ENCODE data around the gene TCF4.

The TCF4 gene

DNA sequence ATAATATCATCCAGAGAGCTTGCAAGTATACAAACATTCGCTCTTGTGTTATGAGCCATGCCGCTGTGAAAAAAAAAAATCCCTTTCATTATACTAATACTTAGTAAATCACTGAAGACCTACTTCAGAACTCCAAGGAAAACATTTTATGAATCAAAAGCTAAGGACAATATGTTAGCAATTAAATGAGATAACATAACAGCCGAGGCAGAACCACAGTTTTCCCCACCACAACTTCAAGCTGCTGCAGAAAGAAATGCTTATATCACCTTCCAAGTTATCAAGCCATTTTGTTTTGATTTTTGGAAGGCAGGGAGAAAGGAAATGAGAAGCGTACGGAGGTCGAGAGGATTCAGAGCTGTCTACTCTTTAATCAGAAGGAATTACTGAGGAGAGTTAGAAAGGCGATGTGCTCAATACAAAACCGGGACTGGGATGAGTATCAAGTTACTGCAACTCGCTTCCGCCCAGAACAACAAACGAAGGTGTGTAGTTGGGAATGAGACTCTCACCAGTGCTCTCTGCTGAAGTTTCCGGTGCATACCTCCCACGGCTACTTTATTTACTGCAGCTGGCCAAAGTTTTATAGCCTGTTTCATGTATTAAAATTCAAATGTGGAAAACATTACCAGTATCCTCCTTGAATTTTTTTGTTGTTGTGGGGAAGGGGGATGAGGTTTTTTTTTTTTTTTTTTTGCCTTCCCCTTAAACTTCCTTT is 336.6 kb downstream of the TCF4 start:
- DNase-seq: no peak

DNA sequence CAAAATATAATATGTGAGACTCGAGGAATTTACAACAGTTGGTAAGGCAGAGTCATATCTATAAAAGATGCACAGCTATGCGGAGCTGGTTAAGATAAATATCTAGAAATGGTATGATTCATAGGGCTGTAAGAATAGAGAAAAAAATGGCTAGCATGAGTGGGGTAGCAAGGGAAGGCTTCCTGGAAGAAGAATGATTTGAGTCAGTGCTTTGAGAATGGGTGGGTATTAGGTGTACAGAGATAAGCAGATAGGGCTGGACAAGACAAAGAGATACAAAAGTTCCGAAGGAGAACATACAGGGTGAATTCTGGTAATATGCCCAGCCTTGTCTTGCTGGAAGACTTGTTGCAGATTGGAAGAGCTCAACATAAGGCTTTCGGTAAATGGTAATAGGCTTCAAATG is 337.2 kb downstream of the TCF4 start:
- no peak for DNase-seq

DNA sequence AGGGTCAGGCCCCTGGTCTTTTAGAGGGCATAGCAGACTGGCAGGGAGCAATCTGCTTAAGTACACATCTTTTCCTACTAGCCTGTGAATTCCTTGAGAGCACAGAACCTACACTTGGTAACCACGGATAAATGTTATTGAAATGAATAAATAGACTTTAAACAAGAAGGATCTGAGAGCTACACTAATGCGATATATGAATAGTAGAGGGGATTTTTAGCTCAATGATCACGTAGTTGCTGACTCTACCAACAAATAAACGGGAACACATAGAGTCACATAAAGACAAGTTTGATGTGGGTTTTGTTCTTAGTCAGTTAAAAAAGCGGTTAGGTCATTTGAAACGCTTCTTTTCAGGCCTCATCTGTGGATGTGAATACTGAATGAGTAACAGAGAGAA is 338.4 kb downstream of the TCF4 start:
- no peak for DNase-seq

DNA sequence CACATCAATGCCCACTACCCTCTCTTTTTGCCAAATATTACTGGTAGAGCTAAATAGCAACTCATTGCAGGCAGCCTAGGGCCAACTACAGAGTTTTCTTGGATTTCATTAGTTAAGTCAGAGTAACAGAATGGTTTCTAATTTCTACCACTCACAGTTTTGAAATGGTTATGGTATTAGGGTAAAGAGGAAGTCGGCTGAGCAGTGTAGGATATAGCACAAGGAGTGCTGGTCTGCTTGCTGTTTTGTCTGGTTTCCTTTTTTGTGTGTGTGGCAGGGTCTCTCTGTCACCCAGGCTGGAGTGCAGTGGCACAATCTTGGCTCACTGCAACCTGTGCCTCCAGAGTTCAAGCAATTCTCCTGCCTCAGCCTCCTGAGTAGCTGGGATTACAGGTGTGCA is 339.5 kb downstream of the TCF4 start:
- DNase-seq: no peak

DNA sequence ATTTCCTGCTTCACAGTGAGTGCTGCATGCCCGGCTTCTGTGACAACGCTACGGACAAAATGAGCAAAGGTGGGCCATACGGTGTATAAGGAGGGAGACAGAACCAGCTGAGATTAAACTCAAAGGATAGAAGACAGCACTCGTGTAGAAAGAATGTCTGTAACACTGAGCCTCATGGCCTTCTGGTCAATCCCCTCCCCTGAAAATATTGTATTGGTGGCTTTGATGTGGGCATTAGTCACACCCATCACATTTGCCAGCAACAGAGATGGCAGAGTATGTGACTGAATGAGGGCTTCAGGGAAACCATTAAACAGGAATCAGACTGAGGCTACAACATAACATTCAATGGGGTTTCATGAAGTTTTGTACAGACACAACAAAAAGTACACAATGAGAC is 341.0 kb downstream of the TCF4 start:
- no peak for DNase-seq

DNA sequence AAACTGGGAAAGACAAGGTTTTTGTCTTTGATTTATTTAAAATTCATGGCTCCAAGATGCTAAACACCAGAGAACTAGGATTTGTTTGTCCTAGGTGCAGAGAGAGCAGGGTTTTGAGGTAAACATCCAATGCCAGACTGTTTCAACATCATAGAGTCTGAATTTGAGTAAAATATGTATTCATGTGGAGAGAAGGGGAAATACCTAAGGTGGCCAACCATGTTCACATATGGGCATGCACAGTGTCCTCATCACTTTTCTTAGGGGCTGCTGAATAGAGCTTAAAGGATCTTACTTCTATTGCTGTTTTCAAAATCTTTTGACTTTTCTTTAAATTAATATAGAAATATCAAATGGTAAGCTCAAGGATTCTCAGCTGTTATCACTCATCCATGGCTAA is 341.7 kb downstream of the TCF4 start:
- DNase-seq: no peak

DNA sequence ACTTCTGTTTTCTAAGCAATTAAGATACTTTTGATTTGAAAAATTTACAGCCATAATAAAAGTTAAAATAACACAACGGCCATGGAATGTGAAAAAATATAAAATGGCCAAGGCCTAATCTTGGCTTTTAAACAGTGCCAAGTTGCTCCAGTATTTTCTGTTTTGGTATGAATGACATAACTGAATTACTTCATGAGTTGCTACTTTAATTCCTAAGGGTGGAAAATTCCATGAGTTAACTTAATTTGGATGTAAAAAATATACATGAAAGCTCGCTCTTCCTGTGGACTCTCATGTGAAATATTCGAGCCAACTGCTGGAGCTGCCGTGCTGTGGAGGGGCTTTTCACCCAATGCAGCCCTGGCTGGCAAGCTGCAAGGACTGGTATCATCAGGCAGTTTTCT is 342.8 kb downstream of the TCF4 start:
- no peak for DNase-seq

DNA sequence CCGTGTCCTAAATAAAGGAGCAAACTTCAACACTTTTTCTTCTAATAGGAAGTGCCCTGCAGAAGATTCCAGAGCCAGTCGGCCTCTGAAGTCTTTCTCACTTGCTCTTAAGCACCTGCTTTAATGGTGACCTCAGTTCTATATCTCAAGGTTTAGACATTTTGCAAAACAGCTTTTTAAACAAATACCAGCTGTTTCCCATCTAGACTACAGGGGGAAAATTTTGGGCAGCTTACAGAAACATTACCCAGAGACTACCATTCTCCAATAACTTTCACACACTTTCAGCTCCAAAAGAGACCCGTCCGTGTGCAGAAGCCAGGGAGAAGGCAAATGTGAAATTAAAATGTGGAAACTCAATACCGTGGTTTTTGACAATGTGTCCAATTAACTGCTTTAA is 343.4 kb downstream of the TCF4 start:
- DNase-seq: no peak

DNA sequence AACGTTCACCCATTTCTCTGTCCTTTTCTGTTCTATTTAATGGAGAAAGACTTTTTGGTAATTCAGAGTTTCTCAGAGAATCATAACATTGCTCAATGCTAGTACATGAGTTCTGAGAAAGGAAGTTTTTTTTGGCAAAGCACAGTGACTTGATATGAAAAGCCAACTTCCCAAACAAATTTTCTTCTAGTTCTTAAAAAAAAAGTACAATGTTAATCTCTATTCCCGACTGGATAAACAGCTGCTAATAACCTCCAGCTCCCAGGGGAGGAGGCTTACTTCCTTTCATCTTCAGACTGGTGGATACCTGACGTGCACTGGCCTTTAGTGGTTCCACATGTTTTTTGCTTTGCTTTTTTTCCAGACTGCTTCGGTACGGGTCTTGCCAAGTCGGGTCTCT is 344.1 kb downstream of the TCF4 start:
- no peak for DNase-seq

DNA sequence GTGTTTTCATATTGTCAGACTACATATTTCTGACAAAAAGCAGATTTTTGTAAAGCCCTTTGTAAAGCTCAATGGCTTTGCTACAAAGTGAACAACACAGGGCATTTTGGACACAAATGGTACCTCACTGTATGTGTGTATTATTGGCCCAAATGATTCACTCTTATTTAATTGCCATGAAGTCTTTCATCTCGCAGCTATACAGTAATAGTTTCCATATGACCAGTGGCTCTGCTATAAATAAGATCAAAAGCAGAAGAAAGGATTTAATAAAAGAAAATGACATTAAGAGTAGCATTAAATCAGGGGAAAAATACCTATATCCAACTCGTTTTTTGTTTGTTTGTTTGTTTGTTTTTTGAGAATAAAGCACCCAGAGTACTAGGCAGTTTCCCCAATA is 344.7 kb downstream of the TCF4 start:
- DNase-seq: no peak

DNA sequence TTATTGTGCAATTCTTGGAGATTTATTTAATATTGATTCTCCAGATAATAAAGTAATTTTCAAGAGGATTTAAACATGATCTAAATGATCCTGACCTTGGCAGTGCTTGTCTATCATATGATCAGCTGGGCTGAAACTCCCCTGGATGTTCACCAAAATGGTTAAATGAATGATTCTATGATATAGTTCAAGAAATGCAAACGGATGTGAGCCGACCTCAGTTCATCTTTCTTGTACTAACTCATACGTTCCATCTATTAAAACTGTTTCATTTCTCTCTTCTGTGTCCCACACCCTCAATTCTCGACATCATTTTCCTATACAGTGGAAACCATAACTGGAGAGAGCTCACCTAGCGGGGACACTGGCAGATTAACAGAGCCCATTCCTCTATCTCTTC is 347.0 kb downstream of the TCF4 start:
- DNase-seq: no peak

DNA sequence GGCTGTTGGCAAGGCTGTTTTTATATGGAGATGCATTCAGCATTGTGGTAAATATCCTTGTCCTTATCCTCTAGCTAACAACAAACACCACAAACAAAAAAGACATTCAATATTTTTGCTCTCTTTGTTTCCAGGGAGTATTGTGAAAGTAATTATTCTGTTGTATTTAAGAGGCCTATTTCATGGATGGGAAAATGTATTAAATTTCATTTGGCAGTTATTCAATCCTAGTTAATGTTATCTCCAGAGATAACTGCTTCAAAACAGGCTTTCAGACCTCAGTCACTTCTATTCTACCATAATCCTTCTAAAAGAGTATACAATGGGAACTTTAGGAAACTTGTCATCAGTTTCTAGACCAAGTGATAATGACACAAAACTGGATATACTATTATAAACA is 348.3 kb downstream of the TCF4 start:
- no peak for DNase-seq

DNA sequence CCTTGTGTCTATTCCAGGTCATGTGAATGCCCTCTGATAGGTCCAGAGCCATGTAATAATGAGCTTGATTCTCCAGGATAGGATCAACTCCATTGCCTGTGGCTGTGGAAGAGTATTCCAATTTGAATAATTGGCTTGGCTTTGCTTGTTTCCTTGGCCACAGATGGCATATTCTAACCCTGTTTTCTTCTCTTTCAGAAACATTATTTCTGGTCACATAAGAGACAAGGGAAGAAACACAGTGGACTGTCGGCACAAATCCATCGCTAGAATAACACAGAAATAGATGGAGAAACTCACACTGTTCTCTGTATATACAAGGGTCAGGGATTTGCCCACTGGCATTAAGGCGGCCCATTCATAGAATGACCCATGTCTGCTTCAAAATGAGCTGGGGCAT is 350.3 kb downstream of the TCF4 start:
- no peak for DNase-seq

DNA sequence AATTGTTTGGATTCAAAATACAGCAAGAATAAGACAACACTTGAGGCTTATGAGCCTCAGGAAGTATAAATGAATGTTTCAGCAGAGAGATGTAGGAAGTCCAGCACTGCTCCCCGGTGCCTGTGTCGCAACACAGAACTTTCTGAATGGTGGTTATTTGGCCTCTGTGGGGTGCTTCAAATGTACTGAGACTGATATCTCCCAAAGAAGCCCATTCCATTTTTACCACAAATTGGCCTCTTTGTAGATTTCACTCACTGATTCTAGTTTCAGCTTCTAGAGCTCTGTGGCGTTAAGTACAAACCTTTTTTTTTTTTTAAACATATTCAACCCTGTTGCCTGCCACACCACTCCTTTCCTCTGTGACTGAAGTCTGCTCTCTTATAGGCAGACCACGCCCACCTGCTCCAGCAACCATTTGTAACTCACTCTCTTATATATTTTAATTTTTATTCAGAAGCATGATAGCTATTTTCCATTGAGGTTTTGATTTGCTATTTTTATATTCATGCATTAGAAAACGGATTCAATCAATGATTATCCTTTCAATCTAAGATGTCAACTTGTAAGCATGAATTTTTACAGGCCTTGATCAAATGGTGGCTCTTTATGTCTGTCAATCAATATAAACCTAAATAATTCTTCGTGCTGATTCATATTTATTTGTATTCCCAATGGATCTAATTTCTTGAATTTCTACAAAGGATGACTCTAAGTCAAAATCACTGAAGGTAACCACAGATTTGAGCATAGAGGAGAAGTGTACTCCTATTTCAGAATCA is 351.7 kb downstream of the TCF4 start:
- DNase-seq: peak in 1 of 2 donors; percentile 15

DNA sequence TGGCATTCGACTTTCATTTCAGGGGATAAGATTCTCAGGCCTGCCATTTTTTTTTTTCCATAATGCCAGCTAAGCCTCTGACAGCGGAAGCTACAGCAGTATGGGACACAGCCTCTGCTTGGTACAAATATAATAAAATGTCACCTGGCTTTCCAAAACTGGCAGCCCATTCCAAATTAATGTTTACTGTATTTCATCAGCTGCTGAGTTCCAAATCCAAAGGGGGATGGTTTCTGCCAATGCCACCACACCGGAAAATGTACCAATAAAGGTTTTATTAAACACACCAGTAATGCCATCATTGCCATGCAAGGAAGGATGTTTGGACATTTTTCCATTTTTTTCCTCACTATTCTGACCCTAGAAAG is 352.9 kb downstream of the TCF4 start:
- no peak for DNase-seq

DNA sequence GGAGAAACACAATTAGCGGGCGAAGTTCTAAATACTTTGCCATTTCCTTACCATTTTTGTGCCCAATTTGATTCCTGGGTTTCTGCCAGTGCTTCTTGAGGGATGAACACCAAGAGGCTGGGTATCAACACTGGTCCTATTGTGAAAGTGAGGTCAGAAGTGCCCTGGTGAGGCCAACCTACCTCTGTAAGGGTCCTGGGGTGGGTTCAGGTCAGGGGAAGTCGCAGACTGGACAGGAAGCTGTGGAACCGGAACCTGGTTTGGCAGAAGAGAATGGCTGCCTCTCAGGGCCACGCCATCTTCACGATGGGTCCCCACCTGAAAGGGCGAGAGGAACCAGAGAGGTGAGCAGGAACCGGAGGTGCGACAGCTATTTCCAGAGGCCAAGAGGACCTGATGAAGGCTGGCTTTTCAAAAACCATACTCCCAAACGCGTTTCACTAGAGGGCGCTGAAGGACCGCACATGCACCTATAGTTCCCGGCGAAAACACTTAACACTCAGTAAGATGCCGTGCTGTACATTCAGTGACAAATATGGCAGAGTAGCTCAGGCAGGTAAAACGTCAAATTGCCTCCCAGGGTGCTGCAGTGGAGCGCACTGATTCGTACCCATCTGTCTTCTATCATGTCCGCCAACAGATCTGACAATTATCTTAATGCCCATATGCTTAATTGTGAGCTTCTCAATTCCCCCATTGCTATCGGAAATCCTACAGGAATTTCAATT is 353.5 kb downstream of the TCF4 start:
- peak; percentile 26 to 67 for DNase-seq

DNA sequence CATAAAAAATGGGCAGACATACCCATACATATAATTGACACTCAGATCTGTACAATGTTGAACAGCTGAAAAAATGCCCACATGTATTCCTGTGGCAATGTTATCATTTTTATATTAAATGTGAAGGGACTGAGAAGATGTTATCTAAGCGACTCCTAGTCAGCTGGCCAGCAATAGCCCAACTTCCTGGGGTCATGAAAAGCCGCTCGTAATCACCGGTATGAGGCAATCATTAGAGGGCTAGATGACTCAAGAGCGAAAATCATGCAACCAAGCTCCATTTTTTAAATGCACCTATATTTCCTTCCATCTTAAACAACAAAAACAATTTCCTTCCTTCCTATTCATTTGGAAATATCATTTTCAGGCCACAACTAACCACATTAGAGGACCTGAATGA is 354.1 kb downstream of the TCF4 start:
- no peak for DNase-seq

DNA sequence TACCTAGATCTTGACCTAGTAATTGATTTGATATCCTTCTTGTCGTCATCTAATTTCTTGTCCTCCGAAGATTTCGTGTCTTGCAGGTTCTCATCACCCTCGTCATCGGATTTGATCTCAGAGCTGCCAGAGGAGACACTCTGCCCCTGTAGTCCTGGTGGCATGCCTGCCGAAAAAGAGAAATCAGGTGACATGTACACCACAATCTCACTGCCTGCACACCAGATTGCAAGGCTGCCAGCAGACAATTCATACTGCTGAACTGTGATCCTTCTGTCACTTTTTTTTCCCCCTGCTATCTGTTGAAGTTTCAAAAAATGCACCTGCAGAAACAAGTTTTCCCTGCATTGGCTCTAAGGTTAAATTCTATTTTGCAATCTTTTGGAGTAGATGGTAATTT is 355.5 kb downstream of the TCF4 start:
- no peak for DNase-seq

DNA sequence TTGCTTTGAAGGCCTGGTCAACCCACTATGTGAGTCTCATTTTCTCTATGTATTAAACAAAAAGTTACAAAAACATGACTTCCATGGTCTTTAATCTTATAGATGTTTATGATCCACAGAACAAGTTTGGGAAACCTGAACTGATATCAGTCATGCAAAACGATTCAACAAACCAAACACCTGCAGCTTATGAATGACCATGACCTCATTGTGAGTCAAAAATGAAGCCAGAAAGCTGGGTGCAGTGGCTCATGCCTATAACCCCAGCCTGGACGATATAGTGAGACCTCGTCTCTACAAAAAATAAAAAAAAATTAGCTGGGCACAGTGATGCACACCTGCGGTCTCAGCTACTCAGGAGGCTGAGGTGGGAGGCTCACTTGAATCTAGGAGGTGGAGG is 358.3 kb downstream of the TCF4 start:
- no peak for DNase-seq

DNA sequence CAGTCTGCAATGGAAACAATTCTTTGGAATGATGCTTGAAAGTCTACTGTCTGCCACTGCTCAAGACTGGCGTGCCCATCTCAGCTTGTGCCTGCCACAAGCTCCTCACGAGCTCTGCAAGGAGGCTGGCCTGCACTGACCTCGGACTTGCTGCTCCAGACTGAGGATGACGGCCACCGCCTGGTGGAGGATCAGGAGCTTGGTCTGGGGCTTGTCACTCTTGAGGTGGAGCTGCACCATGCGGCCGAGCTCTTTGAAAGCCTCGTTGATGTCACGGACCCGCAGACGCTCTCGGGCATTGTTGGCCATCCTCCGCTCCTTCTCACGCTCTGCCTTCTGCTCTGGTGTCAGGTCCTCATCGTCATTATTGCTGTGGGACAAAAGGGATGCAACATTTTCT is 359.3 kb downstream of the TCF4 start:
- no peak for DNase-seq

DNA sequence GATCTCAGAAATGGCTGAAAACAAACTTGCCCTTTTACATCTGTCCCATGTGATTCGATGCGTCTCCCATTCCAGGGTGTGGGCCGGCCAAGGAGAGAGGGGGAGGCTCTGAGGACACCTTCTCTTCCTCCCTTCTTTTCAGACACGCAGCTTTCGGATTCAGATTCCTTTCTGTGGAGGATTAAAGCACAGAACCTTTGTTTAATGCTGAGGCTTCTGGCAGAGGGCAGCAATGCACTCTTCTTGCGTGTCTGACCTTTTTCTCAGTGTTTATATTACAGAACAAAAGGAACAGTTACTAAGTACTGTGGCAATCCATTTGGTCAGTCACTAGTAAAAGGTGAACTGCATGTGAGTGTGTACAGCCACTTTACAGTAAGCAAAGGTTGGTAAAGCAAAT is 359.8 kb downstream of the TCF4 start:
- DNase-seq: no peak

DNA sequence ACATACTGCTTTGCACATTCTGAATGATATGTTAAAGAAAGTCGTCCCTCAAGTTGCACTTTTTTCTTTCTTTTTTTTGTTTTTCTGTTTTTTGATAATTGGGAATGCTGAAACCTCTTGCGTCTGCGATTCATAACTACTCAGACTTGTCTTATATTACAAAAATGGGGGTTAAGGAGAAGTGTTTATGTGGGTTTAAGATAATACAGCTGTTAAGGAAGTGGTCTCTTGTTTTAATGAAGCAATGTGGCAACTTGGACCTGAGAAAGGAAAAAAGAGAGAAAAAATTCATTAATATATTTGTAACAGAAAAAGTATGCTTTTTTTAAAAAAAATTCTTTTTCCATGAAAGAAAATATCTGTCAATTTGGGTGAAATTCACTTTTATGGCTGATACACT is 360.2 kb downstream of the TCF4 start:
- no peak for DNase-seq

DNA sequence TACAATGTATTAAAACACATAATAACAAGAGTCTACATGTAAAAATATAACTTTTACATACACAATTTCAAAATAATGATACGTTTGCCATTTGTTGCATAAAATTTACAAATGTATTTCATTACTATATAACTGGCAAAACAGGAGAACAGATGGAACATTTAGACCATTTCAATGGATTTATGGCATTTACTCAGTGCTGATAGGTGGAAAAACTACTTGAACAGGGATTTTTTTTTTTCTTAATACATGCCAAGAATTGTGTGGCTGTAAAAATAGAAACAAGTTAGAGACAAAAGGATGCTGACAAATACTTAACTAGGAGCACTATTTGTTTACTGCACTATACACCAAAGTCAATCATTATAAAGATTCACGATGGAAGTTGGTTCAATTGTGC is 361.9 kb downstream of the TCF4 start:
- no peak for DNase-seq

DNA sequence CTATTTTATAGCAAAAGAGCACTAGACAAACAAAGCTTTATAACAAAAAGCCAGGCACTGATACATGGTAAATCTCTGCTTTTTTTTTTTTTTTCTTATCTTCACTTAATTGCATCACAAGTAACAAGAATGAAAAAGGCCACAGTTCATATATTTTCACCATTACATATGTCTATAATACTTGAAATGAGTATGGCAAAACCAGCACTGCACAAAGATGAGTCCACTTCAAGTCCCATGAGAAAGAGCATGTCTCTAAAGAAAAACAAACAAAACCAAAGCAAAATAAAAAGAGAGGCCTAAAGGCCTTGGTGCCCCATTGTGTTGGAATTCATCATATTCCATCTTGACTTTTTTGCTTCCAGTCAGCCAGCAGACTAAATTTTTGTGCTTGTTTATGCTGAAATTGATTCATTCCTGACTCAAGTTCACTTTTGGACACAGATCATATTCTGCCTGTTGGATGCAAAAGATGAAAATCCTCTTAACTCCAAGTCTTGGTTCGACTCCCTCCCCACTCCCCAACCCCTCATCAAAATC is 363.8 kb downstream of the TCF4 start:
- DNase-seq: no peak
